HCT116 (cell line): ENCODE data around the gene ANO10. TPM values are rescaled to one million over a fixed set of nuclear protein-coding genes. Genes with fewer than 3 reads are reported as not detected.

ENCODE experiments used
- total RNA-seq: library from RNA; stranded (reverse); gene quantifications from one replicate; pipeline ENCODE4 v1.2.1, GENCODE V29; 2021; ENCODE audit not compliant: unreplicated experiment

Gene ANO10
- total RNA-seq, 1 experiment from 2014 or later = 13.3 TPM

Other genes with a start within 250 kb of the ANO10 start
- gene ABHD5, start 68.9 kb upstream of the ANO10 start, total RNA-seq = 18.5 TPM